Tibial artery (tissue), 4 donors: ENCODE results near the gene PRR33.

ENCODE experiments used
- DNase-seq, 2 donors: peaks; one replicate each; pipeline ENCODE4 v3.0.0-alpha.2; 2019
- H3K27ac ChIP-seq, 2 donors: fragments of 200-600 bp; sonication (generic) in 1 of 2; 1 replicate in 1 of 2; 2 replicates in 1 of 2; pipeline ENCODE4 v1.5.1; 2018 to 2019; ENCODE audit warnings: mild to moderate bottlenecking in 1 of 2
- H3K27me3 ChIP-seq, 2 donors: fragments of 200-600 bp; sonication (generic) in 1 of 2; one replicate each; pipeline versions ENCODE4 v1.5.1 to v1.6.0; 2016 to 2019
- H3K36me3 ChIP-seq, 3 donors: fragments of 200-600 bp; sonication (generic) in 2 of 3; one replicate each; pipeline ENCODE4 v1.5.1; 2016 to 2019; ENCODE audit warnings: mild to moderate bottlenecking in 2 of 3
- H3K4me1 ChIP-seq, 4 donors: fragments of 200-600 bp; sonication (generic) in 2 of 4; 1 replicate in 3 of 4; 2 replicates in 1 of 4; pipeline ENCODE4 v1.5.1; 2016 to 2019
- H3K4me3 ChIP-seq, 2 donors: fragments of 200-600 bp; sonication (generic) in 1 of 2; 1 replicate in 1 of 2; 2 replicates in 1 of 2; pipeline ENCODE4 v1.5.1; 2018 to 2019; ENCODE audit warnings: mild to moderate bottlenecking in 2 of 2
- H3K9me3 ChIP-seq, 3 donors: fragments of 200-600 bp; sonication (generic) in 1 of 3; one replicate each; pipeline ENCODE4 v1.5.1; 2016 to 2019
- CTCF ChIP-seq, 2 experiments: fragments of 200-600 bp in 1 of 2; fragments of 450-650 bp in 1 of 2; IDR thresholded peaks; one replicate each; pipeline ENCODE4 v1.5.1; 2017 to 2019; ENCODE audit warnings: antibody characterized with exemption in 2 of 2, mild to moderate bottlenecking in 1 of 2, moderate library complexity in 1 of 2
- intact Hi-C: fragments of 100-400 bp; cut with DNase I; formaldehyde crosslinking; loops from one replicate; pipeline ENCODE4 v1.15.0; 2023; ENCODE audit warnings: low total_unique reads

Gene PRR33

GRCh38 chr11:1871531-1871930 lies 20.2 kb downstream of the PRR33 start:
- peaks cover 0 to 65% (median 38%) of the 10 kb centered on the region in 4 donors for H3K4me1 ChIP-seq
- H3K4me3 ChIP-seq, result peak overlapping the region in 1 of 2 donors; percentile 39
- peaks cover 0 to 47% of the 10 kb centered on the region in 2 donors for H3K27me3 ChIP-seq
- no peak for DNase-seq
- H3K36me3 ChIP-seq, result no peaks in the 10 kb centered on the region
- intact Hi-C loops, result no loop called here
- H3K9me3 ChIP-seq, result no peaks in the 10 kb centered on the region
- TF ChIP-seq CTCF (IDR thresholded peaks at IDR 0.05), result no peak
- peak overlapping the region; percentile 61 to 94 for H3K27ac ChIP-seq

- no peak for TF ChIP-seq CTCF (IDR thresholded peaks at IDR 0.05)
- peak in 1 of 2 donors; percentile 88 for DNase-seq
- Histone ChIP-seq H3K27ac (peak overlapping the region; percentile 61 to 94), H3K9me3 (no peaks in the 10 kb centered on the region), H3K4me3 (peak overlapping the region; percentile 27 to 39), H3K36me3 (no peaks in the 10 kb centered on the region), H3K27me3 (peaks cover 0 to 47% of the 10 kb centered on the region in 2 donors), H3K4me1 (peaks cover 0 to 63% (median 37%) of the 10 kb centered on the region in 4 donors)
- intact Hi-C loops, result no loop called here
Measured at GRCh38 chr11:1870721-1871466, 20.8 kb downstream of the PRR33 start.

GRCh38 chr11:1870326-1870696 lies 21.4 kb downstream of the PRR33 start:
- TF ChIP-seq CTCF (IDR thresholded peaks at IDR 0.05), result no peak
- Histone ChIP-seq H3K4me1 (peaks cover 0 to 63% (median 40%) of the 10 kb centered on the region in 4 donors), H3K27ac (peak overlapping the region; percentile 61 to 94), H3K27me3 (peaks cover 0 to 45% of the 10 kb centered on the region in 2 donors), H3K36me3 (no peaks in the 10 kb centered on the region), H3K4me3 (peak overlapping the region; percentile 36 to 39), H3K9me3 (no peaks in the 10 kb centered on the region)
- no peak for DNase-seq
- intact Hi-C loops, result no loop called here

- no peak for DNase-seq
- Histone ChIP-seq H3K27ac (peak overlapping the region; percentile 61 to 94), H3K4me1 (peaks cover 0 to 64% (median 46%) of the 10 kb centered on the region in 4 donors)
Measured at GRCh38 chr11:1869427-1870325, 22.0 kb downstream of the PRR33 start.

More at GRCh38 chr11:1869427-1870325, 22.0 kb downstream of the PRR33 start:
- peak overlapping the region; percentile 36 to 39 for H3K4me3 ChIP-seq
- H3K9me3 ChIP-seq, result no peaks in the 10 kb centered on the region
- intact Hi-C loops, result no loop called here
- H3K27me3 ChIP-seq, result peaks cover 0 to 38% of the 10 kb centered on the region in 2 donors
- no peak for TF ChIP-seq CTCF (IDR thresholded peaks at IDR 0.05)
- no peaks in the 10 kb centered on the region for H3K36me3 ChIP-seq
